GM21381 (cell line): Measurements from ENCODE around the gene TBC1D7.

ENCODE experiments used
- ATAC-seq: cut with Tn5 transposase; IDR thresholded peaks from one replicate; pipeline ENCODE4 v1.9.1; 2021; ENCODE audit warnings: mild to moderate bottlenecking, moderate library complexity; ENCODE audit not compliant: unreplicated experiment

The TBC1D7 gene

GRCh38 chr6:13273931-13274706 lies 54.2 kb downstream of the TBC1D7 start:
- peak; percentile 51 for ATAC-seq

GRCh38 chr6:13273202-13273930 lies 55.0 kb downstream of the TBC1D7 start:
- ATAC-seq, result no peak

- peak; percentile 54 for ATAC-seq
Observed at GRCh38 chr6:13272131-13273046, 55.9 kb downstream of the TBC1D7 start.

- ATAC-seq, result no peak
Observed at GRCh38 chr6:13268913-13269518, 59.3 kb downstream of the TBC1D7 start.

GRCh38 chr6:13267142-13267651 lies 61.1 kb downstream of the TBC1D7 start:
- no peak for ATAC-seq

GRCh38 chr6:13263669-13264068 lies 64.7 kb downstream of the TBC1D7 start:
- no peak for ATAC-seq

GRCh38 chr6:13262302-13263230 lies 65.8 kb downstream of the TBC1D7 start:
- ATAC-seq, result no peak

GRCh38 chr6:13261464-13261994 lies 66.8 kb downstream of the TBC1D7 start:
- peak; percentile 57 for ATAC-seq

- no peak for ATAC-seq
Observed at GRCh38 chr6:13260831-13261230, 67.5 kb downstream of the TBC1D7 start.

GRCh38 chr6:13260101-13260598 lies 68.2 kb downstream of the TBC1D7 start:
- no peak for ATAC-seq

- ATAC-seq, result peak; percentile 35
Observed at GRCh38 chr6:13259393-13259792, 68.9 kb downstream of the TBC1D7 start.

GRCh38 chr6:13256266-13257001 lies 71.9 kb downstream of the TBC1D7 start:
- ATAC-seq, result no peak
